Uterus (tissue), 4 donors: ENCODE data around the gene SNAPC1. TPM values are rescaled to one million over a fixed set of nuclear protein-coding genes. Genes with fewer than 3 reads are reported as not detected.

Source experiments
- DNase-seq, 2 donors: peaks; one replicate each; pipeline ENCODE4 v3.0.0-alpha.2; 2019 to 2020
- H3K27ac ChIP-seq, 2 donors: fragments of 200-600 bp; sonication (generic); 1 replicate in 1 of 2; 2 replicates in 1 of 2; pipeline ENCODE4 v1.5.1; 2016 to 2018
- H3K27me3 ChIP-seq, 2 donors: fragments of 200-600 bp; sonication (generic); one replicate each; pipeline ENCODE4 v1.5.1; 2018 to 2019; ENCODE audit warnings: control low read depth in 1 of 2
- H3K36me3 ChIP-seq, 2 donors: fragments of 200-600 bp; sonication (generic); one replicate each; pipeline ENCODE4 v1.5.1; 2019; ENCODE audit warnings: control low read depth in 1 of 2
- H3K4me1 ChIP-seq, 2 donors: fragments of 200-600 bp; sonication (generic); one replicate each; pipeline ENCODE4 v1.5.1; 2018 to 2019; ENCODE audit warnings: control low read depth in 1 of 2
- H3K4me3 ChIP-seq, 2 donors: fragments of 200-600 bp; sonication (generic); 1 replicate in 1 of 2; 2 replicates in 1 of 2; pipeline ENCODE4 v1.5.1; 2018 to 2019; ENCODE audit warnings: mild to moderate bottlenecking in 1 of 2
- H3K9me3 ChIP-seq, 2 donors: fragments of 200-600 bp; sonication (generic); one replicate each; pipeline ENCODE4 v1.5.1; 2019; ENCODE audit warnings: control low read depth in 1 of 2
- POLR2A ChIP-seq, 2 donors: fragments of 450-650 bp; IDR thresholded peaks; one replicate each; pipeline ENCODE4 v1.6.1; 2016; ENCODE audit warnings: antibody characterized with exemption in 2 of 2, mild to moderate bottlenecking in 1 of 2, moderate library complexity in 1 of 2
- intact Hi-C: fragments of 100-400 bp; cut with DNase I; formaldehyde crosslinking; loops from one replicate; pipeline ENCODE4 v1.15.1; 2023; ENCODE audit warnings: low total_unique reads
- total RNA-seq, 4 donors: library from RNA; depleted of rRNA in 3 of 4; stranded (reverse); fragments of >200 nt in 3 of 4; gene quantifications; one replicate each; pipeline versions ENCODE4 v1.1.0 to v1.2.4, GENCODE V29; 2014 to 2023
- TF ChIP-seq, protein P1 (sequence below), 4 experiments: fragments of 200-600 bp in 2 of 4; fragments of 450-650 bp in 2 of 4; sonication (generic) in 2 of 4; IDR thresholded peaks; one replicate each; pipeline ENCODE4 v1.5.1; 2016 to 2019; ENCODE audit warnings: antibody characterized with exemption in 4 of 4, mild to moderate bottlenecking in 2 of 4, moderate library complexity in 1 of 4
- donor health status: DM: yes; HTN: yes; CAD: no.

The SNAPC1 gene
- total RNA-seq, 4 donors from 2014 or later = 7.0 to 16.4 (median 11.6) TPM

GRCh38 chr14:61765225-61765943 is 3.2 kb downstream of the SNAPC1 start:
- Histone ChIP-seq H3K27ac (no peak overlapping the region), H3K4me1 (no peaks in the 10 kb centered on the region), H3K27me3 (no peaks in the 10 kb centered on the region), H3K36me3 (no peaks in the 10 kb centered on the region), H3K4me3 (no peak overlapping the region), H3K9me3 (no peaks in the 10 kb centered on the region)
- TF ChIP-seq, protein P1, sequence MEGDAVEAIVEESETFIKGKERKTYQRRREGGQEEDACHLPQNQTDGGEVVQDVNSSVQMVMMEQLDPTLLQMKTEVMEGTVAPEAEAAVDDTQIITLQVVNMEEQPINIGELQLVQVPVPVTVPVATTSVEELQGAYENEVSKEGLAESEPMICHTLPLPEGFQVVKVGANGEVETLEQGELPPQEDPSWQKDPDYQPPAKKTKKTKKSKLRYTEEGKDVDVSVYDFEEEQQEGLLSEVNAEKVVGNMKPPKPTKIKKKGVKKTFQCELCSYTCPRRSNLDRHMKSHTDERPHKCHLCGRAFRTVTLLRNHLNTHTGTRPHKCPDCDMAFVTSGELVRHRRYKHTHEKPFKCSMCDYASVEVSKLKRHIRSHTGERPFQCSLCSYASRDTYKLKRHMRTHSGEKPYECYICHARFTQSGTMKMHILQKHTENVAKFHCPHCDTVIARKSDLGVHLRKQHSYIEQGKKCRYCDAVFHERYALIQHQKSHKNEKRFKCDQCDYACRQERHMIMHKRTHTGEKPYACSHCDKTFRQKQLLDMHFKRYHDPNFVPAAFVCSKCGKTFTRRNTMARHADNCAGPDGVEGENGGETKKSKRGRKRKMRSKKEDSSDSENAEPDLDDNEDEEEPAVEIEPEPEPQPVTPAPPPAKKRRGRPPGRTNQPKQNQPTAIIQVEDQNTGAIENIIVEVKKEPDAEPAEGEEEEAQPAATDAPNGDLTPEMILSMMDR (IDR thresholded peaks at IDR 0.05) = no peak
- no peak for TF ChIP-seq POLR2A (IDR thresholded peaks at IDR 0.05)
- intact Hi-C loops = no loop called here
- DNase-seq = no peak

GRCh38 chr14:61766151-61766550 is 3.9 kb downstream of the SNAPC1 start:
- intact Hi-C loops = no loop called here
- TF ChIP-seq POLR2A (IDR thresholded peaks at IDR 0.05) = no peak
- TF ChIP-seq, protein P1 (IDR thresholded peaks at IDR 0.05) = no peak
- no peak for DNase-seq
- no peaks in the 10 kb centered on the region for H3K9me3 ChIP-seq
- no peaks in the 10 kb centered on the region for H3K36me3 ChIP-seq
- no peaks in the 10 kb centered on the region for H3K27me3 ChIP-seq
- no peak overlapping the region for H3K4me3 ChIP-seq
- no peak overlapping the region for H3K27ac ChIP-seq
- H3K4me1 ChIP-seq = no peaks in the 10 kb centered on the region

DNA sequence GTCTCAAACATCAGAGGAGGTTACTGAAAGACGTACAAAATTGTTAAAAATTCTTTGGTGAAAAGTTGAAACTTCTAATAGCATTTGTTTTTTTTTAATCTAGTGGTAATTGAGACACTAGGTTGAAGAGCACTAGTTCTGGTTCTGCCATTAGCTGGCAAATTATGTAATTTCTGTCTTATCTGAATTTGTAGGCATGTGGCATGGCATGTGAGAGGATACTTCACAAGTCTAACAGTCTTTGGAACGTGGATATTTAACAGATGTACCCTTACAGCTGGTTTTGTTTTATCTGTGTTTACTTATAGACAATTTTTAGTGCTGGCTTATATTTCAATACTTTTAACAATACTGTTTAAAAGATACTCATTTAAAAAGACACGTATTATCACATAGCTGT is 6.0 kb downstream of the SNAPC1 start:
- Histone ChIP-seq H3K36me3 (no peaks in the 10 kb centered on the region), H3K9me3 (no peaks in the 10 kb centered on the region), H3K4me3 (no peak overlapping the region), H3K27me3 (no peaks in the 10 kb centered on the region), H3K4me1 (no peaks in the 10 kb centered on the region), H3K27ac (no peak overlapping the region)
- DNase-seq = no peak
- no peak for TF ChIP-seq POLR2A (IDR thresholded peaks at IDR 0.05)
- TF ChIP-seq, protein P1 (IDR thresholded peaks at IDR 0.05) = no peak
- intact Hi-C loops = no loop called here

DNA sequence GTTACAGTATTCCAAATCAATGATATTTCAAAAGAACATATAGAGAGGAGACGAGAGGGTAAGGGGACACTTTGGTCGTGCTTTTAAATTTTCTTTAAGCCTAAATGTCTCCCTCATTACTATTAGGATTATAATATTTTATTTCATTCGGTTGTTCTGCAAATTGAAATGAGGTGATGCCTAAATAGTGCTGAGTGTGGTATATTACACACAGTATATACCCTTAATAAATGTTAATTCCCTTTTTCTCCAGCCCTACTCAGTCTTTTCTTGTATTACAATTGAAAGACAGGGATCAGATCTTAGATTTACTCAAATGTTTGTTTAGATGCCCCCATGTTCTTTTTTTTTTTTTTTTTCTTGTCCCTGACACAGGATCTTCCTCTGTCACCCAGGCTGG is 7.7 kb downstream of the SNAPC1 start:
- intact Hi-C loops = no loop called here
- H3K36me3 ChIP-seq = no peaks in the 10 kb centered on the region

GRCh38 chr14:61774861-61775260 is 12.6 kb downstream of the SNAPC1 start:
- H3K27ac ChIP-seq = no peak overlapping the region
- TF ChIP-seq POLR2A (IDR thresholded peaks at IDR 0.05) = no peak
- TF ChIP-seq, protein P1 (IDR thresholded peaks at IDR 0.05) = no peak
- no peaks in the 10 kb centered on the region for H3K4me1 ChIP-seq
- H3K36me3 ChIP-seq = no peaks in the 10 kb centered on the region
- no peak for DNase-seq
- intact Hi-C loops = no loop called here
- no peaks in the 10 kb centered on the region for H3K9me3 ChIP-seq
- H3K27me3 ChIP-seq = no peaks in the 10 kb centered on the region
- H3K4me3 ChIP-seq = no peak overlapping the region

More for the DNA sequence above, 7.7 kb downstream of the SNAPC1 start:
- Histone ChIP-seq H3K27ac (no peak overlapping the region), H3K27me3 (no peaks in the 10 kb centered on the region), H3K9me3 (no peaks in the 10 kb centered on the region), H3K4me1 (no peaks in the 10 kb centered on the region), H3K4me3 (no peak overlapping the region)
- DNase-seq = no peak
- no peak for TF ChIP-seq POLR2A (IDR thresholded peaks at IDR 0.05)
- TF ChIP-seq, protein P1 (IDR thresholded peaks at IDR 0.05) = no peak
